Ovary (tissue), 9 donors: Measurements from ENCODE around the gene FYN. TPM values are rescaled to one million over a fixed set of nuclear protein-coding genes. Genes with fewer than 3 reads are reported as not detected.

Experiments used
- DNase-seq, 5 donors: peaks; one replicate each; pipeline ENCODE4 v3.0.0-alpha.2; 2019 to 2020
- H3K27ac ChIP-seq, 2 donors: fragments of 200-600 bp; one replicate each; pipeline versions ENCODE4 v1.5.1 to v1.8.0; 2019 to 2022
- H3K27me3 ChIP-seq: fragments of 200-600 bp; one replicate; pipeline ENCODE4 v1.8.0; 2022
- H3K36me3 ChIP-seq: fragments of 200-600 bp; sonication (generic); one replicate; pipeline ENCODE4 v1.5.1; 2019
- H3K4me1 ChIP-seq: one replicate; pipeline ENCODE4 v1.8.1; 2013; ENCODE audit warnings: mild to moderate bottlenecking, moderate library complexity; ENCODE audit not compliant: insufficient read depth
- H3K4me3 ChIP-seq: fragments of 200-600 bp; sonication (generic); one replicate; pipeline ENCODE4 v1.5.1; 2017
- H3K9me3 ChIP-seq, 2 donors: fragments of 200-600 bp in 1 of 2; sonication (generic) in 1 of 2; one replicate each; pipeline versions ENCODE4 v1.5.1 to v1.8.1; 2013 to 2019; ENCODE audit warnings: mild to moderate bottlenecking in 1 of 2, moderate library complexity in 1 of 2
- CTCF ChIP-seq, 3 donors: fragments of 450-650 bp in 2 of 3; fragments of 200-600 bp in 1 of 3; IDR thresholded peaks; one replicate each; pipeline versions ENCODE4 v1.5.1 to v1.8.0; 2016 to 2022; ENCODE audit warnings: antibody characterized with exemption in 3 of 3, mild to moderate bottlenecking in 1 of 3
- EP300 ChIP-seq: sonication (generic); formaldehyde crosslinking; IDR thresholded peaks from one replicate; pipeline ENCODE4 v1.6.1; 2017; ENCODE audit warnings: antibody characterized with exemption
- POLR2A ChIP-seq: fragments of 450-650 bp; IDR thresholded peaks from one replicate; pipeline ENCODE4 v1.6.1; 2017; ENCODE audit warnings: antibody characterized with exemption, mild to moderate bottlenecking, moderate library complexity
- WGBS, 3 donors: extraction: QIAGEN DNeasy Blood & Tissue Kit in 1 of 3; methylation state at CpG; one replicate each; pipeline versions ENCODE4 v1.1.5 to v1.1.7; 2013 to 2017; 5-methylcytosine and 5-hydroxymethylcytosine counted together
- intact Hi-C, 4 donors: fragments of 100-400 bp; cut with DNase I; formaldehyde crosslinking; loops; one replicate each; pipeline versions ENCODE4 v1.11.0 to v1.15.1; 2022 to 2023
- polyA plus RNA-seq, 2 donors: library from polyadenylated mRNA; stranded (reverse); fragments of 200-250 nt in 1 of 2; fragments of 350-450 nt in 1 of 2; fragmentation: Illumina TruSeq in 1 of 2; extraction: RNeasy Lipid Tissue Mini Kit (QIAGEN cat#74804) in 1 of 2; gene quantifications; one replicate each; pipeline ENCODE4 v1.2.3, GENCODE V29; 2013 to 2014
- total RNA-seq, 7 donors: library from RNA; depleted of rRNA in 2 of 7; stranded (reverse); fragments of >200 nt in 2 of 7; fragmentation: NEBNext Ultra II Directional in 3 of 7; extraction: Animal tissue kit (Norgen Biotek cat#: 25700) in 3 of 7; gene quantifications; one replicate each; pipeline versions ENCODE4 v1.1.0 to v1.2.4, GENCODE V29; 2016 to 2023
- donor health status: DM: no; HTN: no; CAD: no; lungs with moderate emphysema.
- donor health status: DM: no; HTN: no; CAD: no.
- donor health status: Bipolar disorder and iron deficiency.
- donor health status: DM: yes; HTN: yes; CAD: no.
- donor health status: DM: no; HTN: no; CAD: no.
- donor health status: DM: yes; HTN: yes; CAD: no.

FYN gene
- total and polyA plus RNA-seq, 9 donors, result 37.2 to 116 (median 72.7) TPM

GRCh38 chr6:111680015-111680712 is 193.1 kb downstream of the FYN start:
- TF ChIP-seq POLR2A (no peak), CTCF (IDR thresholded peaks at IDR 0.05) (no peak), EP300 (no peak)
- Histone ChIP-seq H3K4me1 (peaks cover 2% of the 10 kb centered on the region), H3K27me3 (no peaks in the 10 kb centered on the region), H3K9me3 (no peaks in the 10 kb centered on the region), H3K36me3 (no peaks in the 10 kb centered on the region), H3K4me3 (no peak overlapping the region), H3K27ac (no peak overlapping the region)
- 90 to 94% (median 91%) methylated on average over 7 of the region's 7 CpGs for WGBS, 3 donors
- no peak for DNase-seq
- intact Hi-C loops, result no loop called here

- no peak for DNase-seq
- intact Hi-C loops, result no loop called here
- WGBS, 3 donors, result 90 to 94% (median 92%) methylated on average over 5 of the region's 5 CpGs
- Histone ChIP-seq H3K36me3 (no peaks in the 10 kb centered on the region), H3K4me1 (peaks cover 2% of the 10 kb centered on the region), H3K4me3 (no peak overlapping the region), H3K9me3 (no peaks in the 10 kb centered on the region), H3K27me3 (no peaks in the 10 kb centered on the region), H3K27ac (no peak overlapping the region)
- TF ChIP-seq CTCF (IDR thresholded peaks at IDR 0.05) (no peak), EP300 (no peak), POLR2A (no peak)
These were observed 194.0 kb downstream of the FYN start for GRCh38 chr6:111679126-111679858.

- intact Hi-C loops, result no loop called here
- Histone ChIP-seq H3K27ac (no peak overlapping the region), H3K27me3 (no peaks in the 10 kb centered on the region), H3K9me3 (no peaks in the 10 kb centered on the region), H3K4me3 (no peak overlapping the region), H3K4me1 (no peaks in the 10 kb centered on the region), H3K36me3 (no peaks in the 10 kb centered on the region)
- no peak for DNase-seq
- WGBS, 3 donors, result 44 to 63% (median 62%) methylated on average over 3 of the region's 3 CpGs
- TF ChIP-seq POLR2A (no peak), CTCF (IDR thresholded peaks at IDR 0.05) (no peak), EP300 (no peak)
These were observed 195.8 kb downstream of the FYN start for GRCh38 chr6:111677249-111677990.

GRCh38 chr6:111676383-111676782 is 196.9 kb downstream of the FYN start:
- WGBS, 3 donors, result 93 to 95% (median 95%) methylated on average over 2 of the region's 2 CpGs
- TF ChIP-seq CTCF (IDR thresholded peaks at IDR 0.05) (no peak), POLR2A (no peak), EP300 (no peak)
- Histone ChIP-seq H3K9me3 (no peaks in the 10 kb centered on the region), H3K4me1 (no peaks in the 10 kb centered on the region), H3K27me3 (no peaks in the 10 kb centered on the region), H3K36me3 (no peaks in the 10 kb centered on the region), H3K4me3 (no peak overlapping the region), H3K27ac (no peak overlapping the region)
- no peak for DNase-seq
- intact Hi-C loops, result no loop called here
